Progenitor cell of endocrine pancreas (in vitro differentiated cells): ENCODE results near the gene RHOB. TPM values are rescaled to one million over a fixed set of nuclear protein-coding genes. Genes with fewer than 3 reads are reported as not detected.
"Not testable (repeated sequence)": the region's sequence is repeated elsewhere in the genome, so short reads cannot be mapped to it uniquely, and the experiment has no call there.

Source experiments
- DNase-seq: peaks from one replicate; pipeline ENCODE4 v3.0.0; 2021; ENCODE audit warnings: low spot score; ENCODE audit not compliant: unreplicated experiment
- H3K27ac Mint-ChIP-seq: 2 replicates; pipeline ENCODE4 v1.8.0; 2021; ENCODE audit warnings: mild to moderate bottlenecking, moderate library complexity, mixed read lengths
- H3K27me3 Mint-ChIP-seq: 2 replicates; pipeline ENCODE4 v1.8.0; 2021; ENCODE audit warnings: mixed read lengths
- H3K36me3 Mint-ChIP-seq: 2 replicates; pipeline ENCODE4 v1.8.0; 2022; ENCODE audit warnings: mixed read lengths; ENCODE audit not compliant: insufficient read depth
- H3K4me1 Mint-ChIP-seq: 2 replicates; pipeline ENCODE4 v1.8.0; 2021; ENCODE audit warnings: low read depth, mixed read lengths
- H3K4me3 Mint-ChIP-seq: 2 replicates; pipeline ENCODE4 v1.8.0; 2021; ENCODE audit warnings: low read depth, mild to moderate bottlenecking, moderate library complexity, mixed read lengths
- H3K9me3 Mint-ChIP-seq: 2 replicates; pipeline ENCODE4 v1.8.0; 2021; ENCODE audit warnings: low read depth, mixed read lengths
- total RNA-seq: library from RNA; stranded (reverse); gene quantifications from 2 replicates; pipeline ENCODE4 v1.2.1, GENCODE V29; 2021
- TF ChIP-seq, protein P1 (sequence below): fragments of 200-600 bp; sonication (generic); IDR thresholded peaks from one replicate; pipeline ENCODE4 v1.5.0; 2021; ENCODE audit warnings: antibody characterized with exemption, mild to moderate bottlenecking; ENCODE audit not compliant: unreplicated experiment

RHOB gene
- total RNA-seq, 1 donor from 2014 or later, result 148 TPM

DNA sequence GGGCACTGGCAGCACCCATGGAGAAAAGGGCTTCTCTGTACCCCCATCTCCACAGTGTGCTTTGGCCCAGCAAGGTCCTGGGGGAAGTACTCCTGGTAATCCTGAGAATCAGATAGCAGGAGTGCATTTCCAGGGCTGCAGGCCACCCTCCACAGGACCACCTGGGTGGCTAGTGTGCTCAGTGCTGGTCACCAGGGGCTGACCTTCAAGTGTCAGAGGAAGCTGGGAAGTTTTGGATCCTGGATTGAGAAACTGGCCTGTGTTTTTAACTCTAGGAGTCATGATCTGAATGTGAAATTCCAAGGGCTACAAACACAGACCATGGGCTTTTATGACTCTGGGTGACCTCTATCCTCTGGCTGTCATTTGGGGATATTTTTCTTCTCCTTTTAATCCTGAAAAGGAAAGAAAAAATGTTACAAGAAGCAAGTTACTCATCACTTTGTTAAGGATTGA is 9.3 kb downstream of the RHOB start:
- no peak for DNase-seq
- Mint-ChIP-seq H3K4me3 (no peak overlapping the region), H3K27me3 (peaks cover 14% of the 10 kb centered on the region), H3K36me3 (no peaks in the 10 kb centered on the region), H3K27ac (no peak overlapping the region), H3K9me3 (peaks cover 4% of the 10 kb centered on the region), H3K4me1 (peaks cover 7% of the 10 kb centered on the region)
- TF ChIP-seq, protein P1, sequence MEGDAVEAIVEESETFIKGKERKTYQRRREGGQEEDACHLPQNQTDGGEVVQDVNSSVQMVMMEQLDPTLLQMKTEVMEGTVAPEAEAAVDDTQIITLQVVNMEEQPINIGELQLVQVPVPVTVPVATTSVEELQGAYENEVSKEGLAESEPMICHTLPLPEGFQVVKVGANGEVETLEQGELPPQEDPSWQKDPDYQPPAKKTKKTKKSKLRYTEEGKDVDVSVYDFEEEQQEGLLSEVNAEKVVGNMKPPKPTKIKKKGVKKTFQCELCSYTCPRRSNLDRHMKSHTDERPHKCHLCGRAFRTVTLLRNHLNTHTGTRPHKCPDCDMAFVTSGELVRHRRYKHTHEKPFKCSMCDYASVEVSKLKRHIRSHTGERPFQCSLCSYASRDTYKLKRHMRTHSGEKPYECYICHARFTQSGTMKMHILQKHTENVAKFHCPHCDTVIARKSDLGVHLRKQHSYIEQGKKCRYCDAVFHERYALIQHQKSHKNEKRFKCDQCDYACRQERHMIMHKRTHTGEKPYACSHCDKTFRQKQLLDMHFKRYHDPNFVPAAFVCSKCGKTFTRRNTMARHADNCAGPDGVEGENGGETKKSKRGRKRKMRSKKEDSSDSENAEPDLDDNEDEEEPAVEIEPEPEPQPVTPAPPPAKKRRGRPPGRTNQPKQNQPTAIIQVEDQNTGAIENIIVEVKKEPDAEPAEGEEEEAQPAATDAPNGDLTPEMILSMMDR, result no peak

DNA sequence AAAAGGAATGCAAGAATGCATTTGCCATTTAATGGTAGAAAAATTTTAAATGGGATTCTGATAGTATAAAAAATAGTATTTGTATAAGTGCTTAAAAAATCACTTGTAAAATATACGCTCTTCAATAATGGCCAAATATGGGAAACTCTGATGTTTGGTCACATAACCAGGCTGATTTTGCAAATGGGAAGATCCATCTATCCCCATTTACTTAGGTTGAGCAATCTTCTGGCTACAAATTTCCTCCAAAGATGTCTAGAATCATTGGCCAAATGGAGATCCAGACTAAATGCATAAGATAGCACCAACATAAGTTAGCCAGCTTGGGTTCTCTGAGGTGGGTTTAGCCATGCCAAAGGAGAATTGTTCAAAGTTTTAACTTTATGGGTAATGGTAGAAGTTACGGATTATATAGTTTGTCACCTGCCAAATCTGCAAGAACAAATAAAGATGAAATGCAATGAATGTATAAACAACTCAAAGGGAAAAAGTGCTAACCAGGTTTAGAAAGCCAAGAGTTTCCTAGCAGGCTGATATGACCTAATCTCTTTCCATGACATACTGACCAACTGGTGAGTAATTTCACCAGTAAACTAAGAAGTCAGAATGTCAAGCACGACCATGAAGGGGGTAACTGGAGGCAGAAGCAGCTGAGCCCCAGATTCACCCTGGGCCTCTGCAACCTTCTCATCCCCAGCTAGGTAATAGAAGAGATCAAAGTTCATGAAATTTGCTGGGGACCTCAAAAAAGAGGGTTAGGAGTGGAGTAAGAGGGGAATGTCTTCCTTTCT is 10.0 kb downstream of the RHOB start:
- no peaks in the 10 kb centered on the region for H3K36me3 Mint-ChIP-seq
- no peak overlapping the region for H3K4me3 Mint-ChIP-seq
- peaks cover 14% of the 10 kb centered on the region for H3K27me3 Mint-ChIP-seq
- H3K4me1 Mint-ChIP-seq, result peaks cover 5% of the 10 kb centered on the region
- no peak for DNase-seq
- H3K27ac Mint-ChIP-seq, result no peak overlapping the region
- TF ChIP-seq, protein P1, result no peak
- H3K9me3 Mint-ChIP-seq, result peaks cover 11% of the 10 kb centered on the region

DNA sequence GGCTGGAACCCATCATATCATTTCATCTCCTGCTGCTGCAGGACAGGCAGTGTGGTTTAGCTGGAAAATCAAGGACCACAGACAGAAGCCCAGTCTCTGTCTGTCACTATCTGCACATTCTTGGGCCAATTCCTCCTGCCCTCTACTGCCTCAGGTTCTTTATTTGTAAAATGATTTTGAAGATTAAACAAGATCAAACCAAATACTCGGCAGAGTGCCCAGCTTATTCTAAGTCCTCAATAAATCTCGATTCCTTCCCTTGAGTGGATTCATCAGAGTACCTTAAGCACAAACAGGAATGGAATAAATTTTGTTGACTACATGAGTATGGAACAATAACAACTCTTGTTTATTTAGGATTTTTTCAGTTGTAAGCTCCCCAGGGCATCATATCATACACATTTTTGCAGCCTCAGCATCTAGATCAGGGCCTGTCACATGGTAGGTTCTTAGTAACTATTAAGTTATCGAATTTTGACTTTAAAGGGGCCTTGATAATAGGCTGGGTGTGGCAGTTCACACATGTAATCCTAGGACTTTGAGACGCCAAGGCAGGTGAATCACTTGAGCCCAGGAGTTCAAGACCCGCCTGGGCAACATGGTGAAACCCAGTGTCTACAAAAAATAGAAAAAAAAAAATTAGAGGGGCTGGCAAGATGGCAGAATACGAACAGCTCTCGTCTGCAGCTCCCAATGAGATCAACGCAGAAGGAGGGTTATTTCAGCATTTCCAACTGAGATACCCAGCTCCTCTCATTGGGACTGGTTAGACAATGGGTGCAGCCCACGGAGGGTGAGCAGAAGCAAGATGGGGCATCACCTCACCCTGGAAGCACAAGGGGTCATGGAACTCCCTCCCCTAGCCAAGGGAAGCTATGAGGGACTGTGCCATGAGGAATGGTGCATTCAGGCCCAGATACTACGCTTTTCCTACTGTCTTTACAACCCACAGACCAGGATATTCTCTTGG is 11.1 kb downstream of the RHOB start:
- no peaks in the 10 kb centered on the region for H3K36me3 Mint-ChIP-seq
- TF ChIP-seq, protein P1, result no peak
- peaks cover 14% of the 10 kb centered on the region for H3K27me3 Mint-ChIP-seq
- no peak for DNase-seq
- H3K9me3 Mint-ChIP-seq, result peaks cover 16% of the 10 kb centered on the region
- no peak overlapping the region for H3K4me3 Mint-ChIP-seq
- H3K4me1 Mint-ChIP-seq, result peaks cover 5% of the 10 kb centered on the region
- no peak overlapping the region for H3K27ac Mint-ChIP-seq

DNA sequence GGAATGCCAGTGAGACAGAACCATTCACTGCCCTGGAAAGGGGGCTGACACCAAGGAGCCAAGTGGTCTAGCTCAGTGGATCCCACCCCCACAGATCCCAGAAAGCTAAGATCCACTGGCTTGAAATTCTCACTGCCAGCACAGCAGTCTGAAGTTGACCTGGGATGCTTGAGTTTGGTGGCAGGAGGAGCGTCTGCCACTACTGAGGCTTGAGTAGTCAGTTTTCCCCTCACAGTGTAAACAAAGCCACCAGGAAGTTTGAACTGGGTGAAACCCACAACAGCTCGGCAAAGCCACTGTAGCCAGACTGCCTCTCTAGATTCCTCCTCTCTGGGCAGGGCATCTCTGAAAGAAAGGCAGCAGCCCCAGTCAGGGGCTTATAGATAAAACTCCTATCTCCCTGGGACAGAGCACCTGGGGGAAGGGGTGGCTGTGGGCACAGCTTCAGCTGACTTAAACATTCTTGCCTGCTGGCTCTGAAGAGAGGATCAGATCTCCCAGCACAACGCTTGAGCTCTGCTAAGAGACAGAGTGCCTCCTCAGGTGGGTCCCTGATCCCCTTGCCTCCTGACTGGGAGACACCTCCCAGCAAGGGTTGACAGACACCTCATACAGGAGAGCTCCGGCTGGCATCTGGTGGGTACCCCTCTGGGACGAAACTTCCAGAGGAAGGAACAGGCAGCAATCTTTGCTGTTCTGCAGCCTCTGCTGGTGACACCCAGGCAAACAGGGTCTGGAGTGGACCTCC is 12.0 kb downstream of the RHOB start:
- not testable (repeated sequence) for H3K4me3 Mint-ChIP-seq, DNase-seq, H3K27ac Mint-ChIP-seq, H3K36me3 Mint-ChIP-seq, H3K4me1 Mint-ChIP-seq
- Mint-ChIP-seq H3K27me3 (peaks cover 10% of the 10 kb centered on the region), H3K9me3 (peaks cover 16% of the 10 kb centered on the region)

DNA sequence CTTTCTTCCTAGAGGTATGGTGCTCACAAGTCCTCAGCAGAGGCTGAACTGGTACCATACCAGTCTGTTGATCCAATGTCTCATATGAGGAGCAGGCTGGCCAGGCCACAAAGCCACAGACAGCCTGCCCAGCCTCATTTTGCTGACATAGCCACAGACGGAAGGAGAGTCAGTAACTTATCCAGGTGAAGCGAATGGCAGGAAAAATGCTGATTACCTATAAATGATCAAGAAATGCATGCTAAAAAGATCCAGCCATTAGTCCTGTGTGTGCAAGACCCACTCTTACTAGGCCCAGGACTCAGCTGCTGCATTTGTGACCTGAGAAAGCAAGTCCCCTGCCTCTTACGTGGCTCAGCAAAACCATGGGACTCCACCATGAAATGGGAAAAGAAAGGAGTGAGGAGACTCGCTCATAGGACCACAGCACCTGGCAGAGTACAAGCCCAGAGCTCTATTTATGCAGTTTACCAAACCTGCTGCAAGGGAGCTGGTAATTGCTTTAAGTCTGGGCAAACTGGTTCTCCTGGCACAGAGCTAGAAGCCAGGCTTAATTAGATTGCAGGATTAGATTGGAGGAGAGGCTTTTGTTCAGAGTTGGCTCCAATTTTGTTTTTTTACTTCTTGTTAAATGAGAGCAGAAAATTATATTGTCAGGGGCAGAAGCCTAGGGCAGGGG is 19.0 kb downstream of the RHOB start:
- H3K27ac Mint-ChIP-seq, result peak overlapping the region; percentile 56
- peaks cover 13% of the 10 kb centered on the region for H3K9me3 Mint-ChIP-seq
- H3K27me3 Mint-ChIP-seq, result peaks cover 12% of the 10 kb centered on the region
- no peak overlapping the region for H3K4me3 Mint-ChIP-seq
- H3K4me1 Mint-ChIP-seq, result peaks cover 9% of the 10 kb centered on the region
- TF ChIP-seq, protein P1, result no peak
- no peaks in the 10 kb centered on the region for H3K36me3 Mint-ChIP-seq
- no peak for DNase-seq
